ENCODE results near the gene JCHAIN. TPM values are rescaled to one million over a fixed set of nuclear protein-coding genes. Genes with fewer than 3 reads are reported as not detected.
"Not testable (repeated sequence)": the region's sequence is repeated elsewhere in the genome, so short reads cannot be mapped to it uniquely, and the experiment has no call there.

Gene JCHAIN
- total and polyA plus RNA-seq, 2 of the 8 experiments (the other 6 are each of a cell fraction or from before 2014, with no cell fraction given), result not detected

- no peak for TF ChIP-seq E2F6 (IDR thresholded peaks at IDR 0.05)
Measured at GRCh38 chr4:70703619-70704214, 37.4 kb upstream of the JCHAIN start (continued).

- not testable (repeated sequence) for H4K8ac ChIP-seq (ENCODE audit: extremely low read depth, insufficient read depth, low read length); H3K23ac ChIP-seq (ENCODE audit: insufficient read length); DNase-seq (ENCODE audit: low read depth in 1 of 2, low spot score in 2 of 2); H3K56ac ChIP-seq (replicated peaks; ENCODE audit: insufficient read length, low read depth, low read length); H3K27me3 ChIP-seq (replicated peaks in 1 of 4; ENCODE audit: control insufficient read depth in 3 of 4, extremely low read depth in 1 of 4, insufficient read depth in 3 of 4, low read length in 3 of 4); H3K23me2 ChIP-seq (ENCODE audit: low read depth, low read length); H3K9ac ChIP-seq (replicated peaks in 1 of 4; ENCODE audit: extremely low read depth in 1 of 4, low read depth in 3 of 4, low read length in 3 of 4); H3K27ac ChIP-seq (ENCODE audit: low read depth, low read length); H3K18ac ChIP-seq (ENCODE audit: extremely low read depth, low read length); H4K91ac ChIP-seq (replicated peaks; ENCODE audit: insufficient read length, low read length); H3K4me3 ChIP-seq (ENCODE audit: extremely low read depth in 1 of 4, insufficient read depth in 2 of 4, low read depth in 3 of 4, low read length in 4 of 4); H2BK5ac ChIP-seq (ENCODE audit: low read depth, low read length); H2BK12ac ChIP-seq (ENCODE audit: low read depth, low read length); H3K79me2 ChIP-seq (ENCODE audit: control insufficient read depth in 1 of 2, insufficient read depth in 2 of 2, low read length in 2 of 2); H3K4ac ChIP-seq (replicated peaks; ENCODE audit: insufficient read length, low read depth, low read length); H4K5ac ChIP-seq (ENCODE audit: insufficient read length, low read depth, low read length); H3K4me1 ChIP-seq (replicated peaks in 1 of 4; ENCODE audit: control insufficient read depth in 3 of 4, insufficient read depth in 4 of 4, low read length in 3 of 4); H2AFZ ChIP-seq (ENCODE audit: low read length); H2BK15ac ChIP-seq (ENCODE audit: low read length); H3K14ac ChIP-seq (ENCODE audit: insufficient read length); H2BK120ac ChIP-seq (replicated peaks; ENCODE audit: low read depth, low read length); H2BK20ac ChIP-seq (ENCODE audit: low read length); H2AK5ac ChIP-seq (ENCODE audit: low read depth, low read length); H3K9me3 ChIP-seq (ENCODE audit: insufficient read depth in 2 of 2, low read depth in 1 of 2, low read length in 1 of 2); H3K36me3 ChIP-seq (ENCODE audit: control insufficient read depth in 2 of 4, insufficient read depth in 4 of 4, low read length in 3 of 4); H3K79me1 ChIP-seq (ENCODE audit: low read depth, low read length); H4K20me1 ChIP-seq (replicated peaks in 1 of 2; ENCODE audit: control insufficient read depth in 1 of 2, insufficient read depth in 2 of 2, low read length in 2 of 2); FAIRE-seq; H3K4me2 ChIP-seq (ENCODE audit: insufficient read depth in 1 of 2, low read depth in 2 of 2, low read length in 2 of 2)
- ChIA-PET POLR2A (ENCODE audit: partially characterized antibody) (interaction anchor here (5.2 kb wide), 1 partner anchor 12 kb away, joined by 86 read pairs; the partner anchor contains the start of gene UTP3), CTCF (ENCODE audit: partially characterized antibody) (interaction anchor here (4.9 to 5.7 kb wide), 2 partner anchors 10 to 14 kb away, joined by 29 to 36 read pairs; partner anchors contain the start of gene UTP3)
- WGBS, 2 experiments (ENCODE audit: extremely low coverage in 1 of 2, insufficient coverage in 1 of 2, insufficient read length in 1 of 2, insufficient replicate concordance in 2 of 2, low coverage in 1 of 2, low lambda C conversion rate in 2 of 2, missing lambda C conversion rate in 1 of 2), result 91% methylated on average over 2 of the region's 2 CpGs; no CpG with 5 or more reads in 1 of the 2 experiments
Measured at GRCh38 chr4:70702592-70702991, 36.3 kb upstream of the JCHAIN start.

Measured in H1 (cell line).